ENCODE measurements around the gene WASF3.
A peak's percentile ranks its signal among the peaks of the same experiment; 100 is the strongest.

The WASF3 gene

GRCh38 chr13:26528527-26528926 lies 29.0 kb upstream of the WASF3 start:
- no peak for DNase-seq (ENCODE audit: low read depth in 1 of 2, low spot score in 1 of 2)
- Histone ChIP-seq H3K4me3 (replicated peaks; ENCODE audit: insufficient read depth, low read length) (no peak overlapping the region), H3K27me3 (ENCODE audit: insufficient read depth, poor library complexity, severe bottlenecking) (peaks cover 3% of the 10 kb centered on the region), H3K27ac (replicated peaks) (no peak overlapping the region)
- TF ChIP-seq, protein P1, sequence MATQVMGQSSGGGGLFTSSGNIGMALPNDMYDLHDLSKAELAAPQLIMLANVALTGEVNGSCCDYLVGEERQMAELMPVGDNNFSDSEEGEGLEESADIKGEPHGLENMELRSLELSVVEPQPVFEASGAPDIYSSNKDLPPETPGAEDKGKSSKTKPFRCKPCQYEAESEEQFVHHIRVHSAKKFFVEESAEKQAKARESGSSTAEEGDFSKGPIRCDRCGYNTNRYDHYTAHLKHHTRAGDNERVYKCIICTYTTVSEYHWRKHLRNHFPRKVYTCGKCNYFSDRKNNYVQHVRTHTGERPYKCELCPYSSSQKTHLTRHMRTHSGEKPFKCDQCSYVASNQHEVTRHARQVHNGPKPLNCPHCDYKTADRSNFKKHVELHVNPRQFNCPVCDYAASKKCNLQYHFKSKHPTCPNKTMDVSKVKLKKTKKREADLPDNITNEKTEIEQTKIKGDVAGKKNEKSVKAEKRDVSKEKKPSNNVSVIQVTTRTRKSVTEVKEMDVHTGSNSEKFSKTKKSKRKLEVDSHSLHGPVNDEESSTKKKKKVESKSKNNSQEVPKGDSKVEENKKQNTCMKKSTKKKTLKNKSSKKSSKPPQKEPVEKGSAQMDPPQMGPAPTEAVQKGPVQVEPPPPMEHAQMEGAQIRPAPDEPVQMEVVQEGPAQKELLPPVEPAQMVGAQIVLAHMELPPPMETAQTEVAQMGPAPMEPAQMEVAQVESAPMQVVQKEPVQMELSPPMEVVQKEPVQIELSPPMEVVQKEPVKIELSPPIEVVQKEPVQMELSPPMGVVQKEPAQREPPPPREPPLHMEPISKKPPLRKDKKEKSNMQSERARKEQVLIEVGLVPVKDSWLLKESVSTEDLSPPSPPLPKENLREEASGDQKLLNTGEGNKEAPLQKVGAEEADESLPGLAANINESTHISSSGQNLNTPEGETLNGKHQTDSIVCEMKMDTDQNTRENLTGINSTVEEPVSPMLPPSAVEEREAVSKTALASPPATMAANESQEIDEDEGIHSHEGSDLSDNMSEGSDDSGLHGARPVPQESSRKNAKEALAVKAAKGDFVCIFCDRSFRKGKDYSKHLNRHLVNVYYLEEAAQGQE (IDR thresholded peaks at IDR 0.05; ENCODE audit: insufficient replicate concordance, low read depth), result no peak
- TF ChIP-seq POLR2AphosphoS5 (IDR thresholded peaks at IDR 0.05; ENCODE audit: low read depth), result no peak

DNA sequence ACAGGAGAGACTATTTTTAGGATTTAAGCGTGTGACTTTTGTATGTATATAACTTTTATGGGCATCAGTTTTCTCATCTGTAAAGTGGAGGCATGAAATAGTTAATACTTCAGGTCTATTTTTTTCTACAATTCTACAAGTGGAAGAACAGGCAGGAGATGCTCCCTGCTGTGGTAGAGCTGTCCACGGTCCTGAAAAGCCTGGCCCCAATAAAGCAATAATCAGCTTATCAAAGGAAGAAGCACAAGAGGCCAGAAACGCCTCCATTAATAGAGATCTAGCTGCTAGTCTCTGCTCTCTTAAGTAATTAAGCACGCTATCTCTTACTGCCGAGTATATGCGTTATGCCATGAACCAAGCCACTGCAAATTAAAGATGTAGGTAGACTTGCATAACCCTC lies 28.0 kb upstream of the WASF3 start:
- no peak overlapping the region for H3K27ac ChIP-seq (replicated peaks)
- TF ChIP-seq POLR2AphosphoS5 (IDR thresholded peaks at IDR 0.05; ENCODE audit: low read depth) (no peak), GABPA (IDR thresholded peaks at IDR 0.05; ENCODE audit: low read depth) (no peak), SPI1 (IDR thresholded peaks at IDR 0.05; ENCODE audit: borderline replicate concordance, low read depth) (no peak), CTCF (IDR thresholded peaks at IDR 0.05; ENCODE audit: insufficient read depth, low read length) (no peak)
- TF ChIP-seq, protein P1 (IDR thresholded peaks at IDR 0.05; ENCODE audit: insufficient replicate concordance, low read depth), result peak; percentile 99
- peak in 1 of 2 experiments; percentile 14 for DNase-seq (ENCODE audit: low read depth in 1 of 2, low spot score in 1 of 2)

GRCh38 chr13:26531742-26532141 lies 25.7 kb upstream of the WASF3 start:
- Histone ChIP-seq H3K27ac (replicated peaks) (no peak overlapping the region), H3K27me3 (ENCODE audit: insufficient read depth, poor library complexity, severe bottlenecking) (peaks cover 3% of the 10 kb centered on the region), H3K4me3 (replicated peaks; ENCODE audit: insufficient read depth, low read length) (no peak overlapping the region)
- no peak for TF ChIP-seq POLR2AphosphoS5 (IDR thresholded peaks at IDR 0.05; ENCODE audit: low read depth)
- TF ChIP-seq SPI1 (IDR thresholded peaks at IDR 0.05; ENCODE audit: borderline replicate concordance, low read depth), result no peak
- TF ChIP-seq, protein P1 (IDR thresholded peaks at IDR 0.05; ENCODE audit: insufficient replicate concordance, low read depth), result no peak
- TF ChIP-seq CTCF (IDR thresholded peaks at IDR 0.05; ENCODE audit: insufficient read depth, low read length), result no peak
- no peak for TF ChIP-seq GABPA (IDR thresholded peaks at IDR 0.05; ENCODE audit: low read depth)
- DNase-seq (ENCODE audit: low read depth in 1 of 2, low spot score in 1 of 2), result no peak

More for the DNA sequence above, 28.0 kb upstream of the WASF3 start:
- H3K4me3 ChIP-seq (replicated peaks; ENCODE audit: insufficient read depth, low read length), result no peak overlapping the region
- peaks cover 3% of the 10 kb centered on the region for H3K27me3 ChIP-seq (ENCODE audit: insufficient read depth, poor library complexity, severe bottlenecking)
